Measurements from ENCODE around the gene SLC2A3. TPM values are rescaled to one million over a fixed set of nuclear protein-coding genes. Genes with fewer than 3 reads are reported as not detected.

SLC2A3 gene
- total and polyA plus RNA-seq, 9 of the 15 experiments (the other 6 are each of a cell fraction or from before 2014, with no cell fraction given) = 67.3 to 491 (median 104) TPM

DNA sequence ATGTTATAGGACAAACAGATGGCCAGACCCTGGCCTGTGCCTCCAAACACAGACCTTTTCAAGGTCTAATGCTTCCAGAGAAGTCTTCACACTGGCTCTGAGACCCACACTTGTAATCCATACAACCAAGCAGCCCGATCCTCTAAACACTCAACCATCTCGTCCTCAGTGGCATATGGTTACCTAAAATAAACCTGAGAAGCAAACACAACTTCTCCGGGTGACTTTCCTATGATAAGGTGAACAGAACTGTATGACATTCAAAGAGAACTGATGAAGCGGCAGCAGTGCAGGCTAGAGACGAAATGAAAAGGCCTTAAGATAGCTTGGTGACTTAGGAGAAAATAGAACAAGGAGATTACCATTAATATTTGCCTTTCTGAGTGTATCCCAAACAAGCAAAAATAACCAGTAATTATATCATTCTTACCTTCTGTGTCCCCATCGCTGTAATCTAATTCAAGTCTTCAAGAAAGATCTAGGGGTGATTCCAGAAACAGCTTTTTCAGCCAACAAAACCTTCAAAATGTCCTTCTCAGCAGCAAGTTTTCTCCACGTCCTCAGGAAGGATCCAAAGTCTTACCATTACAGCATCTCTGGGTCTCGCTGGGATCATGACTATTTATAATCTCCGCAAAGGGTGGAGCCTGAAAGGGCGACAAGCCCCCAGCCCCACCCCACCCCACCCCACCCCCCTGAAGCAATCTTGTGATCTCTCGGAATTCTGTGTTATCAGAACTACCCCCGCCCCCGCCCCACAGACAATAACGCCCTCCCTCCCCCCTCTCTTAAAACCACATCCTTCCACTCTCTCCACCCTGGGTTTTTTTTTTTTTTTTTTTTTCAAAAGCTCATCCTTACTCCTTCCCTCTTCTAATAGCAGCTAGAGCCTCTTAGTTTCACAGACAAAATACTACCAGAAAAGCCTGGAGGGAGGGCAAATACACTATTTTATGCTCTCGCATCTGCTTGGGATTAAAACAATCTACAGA is at the start of gene SLC2A3 (continued):
- TF ChIP-seq GTF2B (IDR thresholded peaks at IDR 0.05; ENCODE audit: extremely low read depth, insufficient read length) (peak; percentile 76), SMAD1 (IDR thresholded peaks at IDR 0.05; ENCODE audit: low read depth, low read length, partially characterized antibody) (peak; percentile 78), SRF (CRISPR knock-in tag; IDR thresholded peaks at IDR 0.05) (no peak), HMG20A (CRISPR knock-in tag; conservative IDR thresholded peaks at IDR 0.05) (no peak), POU5F1 (IDR thresholded peaks at IDR 0.05; ENCODE audit: borderline replicate concordance, low read depth, low read length, partially characterized antibody) (no peak), BACH1 (tag; IDR thresholded peaks at IDR 0.05) (peak; percentile 32; the same call in 1 of the 2 replicates), SUPT5H (IDR thresholded peaks at IDR 0.05) (peak; percentile 92), YY1 (IDR thresholded peaks at IDR 0.05; ENCODE audit: borderline replicate concordance in 1 of 3, control insufficient read depth in 1 of 3, extremely low read depth in 1 of 3, insufficient read depth in 3 of 3, insufficient read length in 1 of 3, insufficient replicate concordance in 2 of 3, low read depth in 1 of 3, low read length in 2 of 3) (peak in 1 of 3 experiments; percentile 81), CREM (IDR thresholded peaks at IDR 0.05; ENCODE audit: low read depth) (peak; percentile 21; the same call in 1 of the 2 replicates), TCF3 (CRISPR knock-in tag; IDR thresholded peaks at IDR 0.05) (no peak), POLR2A (conservative IDR thresholded peaks at IDR 0.05) (peak; percentile 94), HMGXB4 (CRISPR knock-in tag; IDR thresholded peaks at IDR 0.05) (no peak), HEY1 (CRISPR knock-in tag; IDR thresholded peaks at IDR 0.05; ENCODE audit: borderline replicate concordance) (0 out of 2 replicates have a peak, but pooled peaks have one; percentile 49), CREB3L1 (IDR thresholded peaks at IDR 0.05; ENCODE audit: borderline replicate concordance, low read depth) (no peak), MCM7 (IDR thresholded peaks at IDR 0.05) (no peak), KDM5B (IDR thresholded peaks at IDR 0.05; ENCODE audit: insufficient replicate concordance, low read depth, low read length) (peak; percentile 98), CBFA2T2 (conservative IDR thresholded peaks at IDR 0.05) (no peak), ZBED1 (IDR thresholded peaks at IDR 0.05) (peak; percentile 54; the same call in 1 of the 2 replicates)
- TF ChIP-seq, protein P1, sequence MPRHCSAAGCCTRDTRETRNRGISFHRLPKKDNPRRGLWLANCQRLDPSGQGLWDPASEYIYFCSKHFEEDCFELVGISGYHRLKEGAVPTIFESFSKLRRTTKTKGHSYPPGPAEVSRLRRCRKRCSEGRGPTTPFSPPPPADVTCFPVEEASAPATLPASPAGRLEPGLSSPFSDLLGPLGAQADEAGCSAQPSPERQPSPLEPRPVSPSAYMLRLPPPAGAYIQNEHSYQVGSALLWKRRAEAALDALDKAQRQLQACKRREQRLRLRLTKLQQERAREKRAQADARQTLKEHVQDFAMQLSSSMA (CRISPR knock-in tag; IDR thresholded peaks at IDR 0.05) = 0 out of 2 replicates have a peak, but pooled peaks have one; percentile 41

Measured in K562 (cell line).